K562 (cell line): ENCODE results near the gene ITGA1. TPM values are rescaled to one million over a fixed set of nuclear protein-coding genes. Genes with fewer than 3 reads are reported as not detected.

Experiments used
- ATAC-seq: fragments of 200-7000 bp; cut with Tn5 transposase; 3 replicates; pipeline ENCODE4 v1.9.1; 2020; ENCODE audit warnings: moderate library complexity
- BruUV-seq: library from RNA; stranded (reverse); fragments of 400-500 nt; replicated peaks from 2 replicates; lab custom pipeline; 2021; lab: Mats Ljungman, UMichigan
- CTCF ChIA-PET: fragments of 300-600 bp; formaldehyde crosslinking; extraction: SDS; loops from one replicate; lab custom pipeline; 2021; ENCODE audit warnings: low intra/inter-chr PET ratio; lab: Yijun Ruan, JAX
- POLR2A ChIA-PET: fragments of 300-600, 350-650 bp; sonication (Branson Sonifier 250); formaldehyde crosslinking; extraction: SDS; loops from one replicate; lab custom pipeline; 2021; ENCODE audit warnings: antibody characterized with exemption, inconsistent platforms; lab: Yijun Ruan, JAX
- DNase-seq, 4 experiments: peaks; one replicate each; pipeline versions ENCODE4 v3.0.0 to v3.0.0-alpha.2; 2011 to 2018; ENCODE audit warnings: low spot score in 3 of 4, mixed read lengths in 3 of 4; ENCODE audit errors: extremely low read depth in 1 of 4
- FAIRE-seq: peaks from 2 replicates; lab custom pipeline; 2011; peaks lifted over from hg19 to GRCh38; lab: Jason Lieb, UNC
- H2AFZ ChIP-seq: 2 replicates; pipeline ENCODE4 v1.6.0; 2011; ENCODE audit warnings: low read depth, low read length, control low read depth, inconsistent platforms
- H3K27ac ChIP-seq: fragments of 200-600 bp; 3 replicates; pipeline ENCODE4 v1.8.0; 2011; ENCODE audit warnings: low read depth, mild to moderate bottlenecking, control low read depth, inconsistent platforms, low read length, moderate library complexity, mixed read lengths; ENCODE audit errors: extremely low read depth
- H3K27me3 ChIP-seq, 2 experiments: fragments of 300-600 bp in 1 of 2; 2 replicates in 1 of 2; 3 replicates in 1 of 2; pipeline versions ENCODE4 v1.6.0 to v1.8.0; 2011; ENCODE audit warnings: inconsistent platforms in 2 of 2, low read length in 2 of 2, mild to moderate bottlenecking in 1 of 2, mixed read lengths in 1 of 2, moderate library complexity in 1 of 2; ENCODE audit not compliant: control insufficient read depth in 2 of 2, insufficient read depth in 2 of 2
- H3K36me3 ChIP-seq: fragments of 300-600 bp; 3 replicates; pipeline ENCODE4 v1.8.0; 2011; ENCODE audit warnings: mild to moderate bottlenecking, low read length, inconsistent platforms; ENCODE audit not compliant: control insufficient read depth, insufficient read depth
- H3K4me1 ChIP-seq, 2 experiments: fragments of 200-600 bp in 1 of 2; replicated peaks in 1 of 2; 2 replicates in 1 of 2; 3 replicates in 1 of 2; pipeline versions ENCODE4 v1.5.1 to v1.8.0; 2011; ENCODE audit warnings: inconsistent platforms in 2 of 2, low read length in 2 of 2, mild to moderate bottlenecking in 1 of 2, mixed read lengths in 1 of 2, moderate library complexity in 1 of 2; ENCODE audit not compliant: control insufficient read depth in 2 of 2, insufficient read depth in 2 of 2
- H3K4me2 ChIP-seq: 2 replicates; pipeline ENCODE4 v1.6.1; 2011; ENCODE audit warnings: low read length, control low read depth, inconsistent platforms, mixed read lengths; ENCODE audit not compliant: insufficient read depth
- H3K4me3 ChIP-seq: fragments of 200-600 bp; sonication (generic), shearing (Covaris generic); 2 replicates; pipeline ENCODE4 v1.5.1; 2016; ENCODE audit warnings: control low read depth, inconsistent platforms
- H3K79me2 ChIP-seq: fragments of 200-600 bp; 3 replicates; pipeline ENCODE4 v1.8.0; 2011; ENCODE audit warnings: low read length, inconsistent platforms; ENCODE audit not compliant: control insufficient read depth, insufficient read depth
- H3K9ac ChIP-seq, 2 experiments: 2 replicates each; pipeline versions ENCODE4 v1.6.0 to v1.6.1; 2011; ENCODE audit warnings: low read depth in 2 of 2, low read length in 2 of 2, control low read depth in 1 of 2, inconsistent platforms in 1 of 2, mild to moderate bottlenecking in 1 of 2, mixed read lengths in 1 of 2; ENCODE audit not compliant: insufficient read depth in 1 of 2
- H3K9me1 ChIP-seq: one replicate; pipeline ENCODE4 v1.6.0; 2011; ENCODE audit warnings: inconsistent platforms, mild to moderate bottlenecking, low read length, moderate library complexity; ENCODE audit not compliant: control insufficient read depth, insufficient read depth
- H3K9me3 ChIP-seq: replicated peaks from 2 replicates; pipeline ENCODE4 v1.5.1; 2011; ENCODE audit warnings: low read depth, low read length, inconsistent platforms; ENCODE audit not compliant: control insufficient read depth, insufficient read depth
- H4K20me1 ChIP-seq: replicated peaks from 2 replicates; pipeline ENCODE4 v1.6.1; 2011; ENCODE audit warnings: low read length, inconsistent platforms, mixed read lengths; ENCODE audit not compliant: control insufficient read depth, insufficient read depth
- ARNT ChIP-seq, 2 experiments: fragments of 450-650 bp; IDR thresholded peaks; 2 replicates each; pipeline ENCODE4 v1.6.1; 2016; ENCODE audit warnings: mild to moderate bottlenecking in 1 of 2
- ASH1L ChIP-seq: fragments of 450-650 bp; IDR thresholded peaks from 2 replicates; pipeline ENCODE4 v1.6.1; 2018; ENCODE audit warnings: borderline replicate concordance, mild to moderate bottlenecking, low read depth; ENCODE audit not compliant: partially characterized antibody
- CBX2 ChIP-seq: fragments of 200-600 bp; sonication (generic); IDR thresholded peaks from one replicate; pipeline ENCODE4 v1.6.1; 2012; ENCODE audit warnings: mild to moderate bottlenecking, low read length, inconsistent platforms; ENCODE audit not compliant: insufficient read depth, poor library complexity, severe bottlenecking
- CBX8 ChIP-seq: fragments of 200-600 bp; sonication (generic); IDR thresholded peaks from 2 replicates; pipeline ENCODE4 v1.6.1; 2012; ENCODE audit warnings: borderline replicate concordance, mixed run types, low read depth, mild to moderate bottlenecking, moderate library complexity, mixed read lengths, low read length, control low read depth, inconsistent platforms; ENCODE audit not compliant: poor library complexity, severe bottlenecking; ENCODE audit errors: extremely low read depth
- E2F5 ChIP-seq: sonication (generic); formaldehyde crosslinking; IDR thresholded peaks from 2 replicates; pipeline ENCODE4 v1.8.0; 2022; ENCODE audit warnings: mild to moderate bottlenecking, missing genetic modification reagents
- MYC ChIP-seq, 2 experiments: fragments of 250-450 bp in 1 of 2; sonication (Bioruptor Pico) in 1 of 2; IDR thresholded peaks; 2 replicates each; pipeline versions ENCODE4 v1.5.1 to v1.6.1; 2012 to 2021; ENCODE audit warnings: low read depth in 2 of 2, borderline replicate concordance in 1 of 2, improper control_type of control experiment in 1 of 2, low read length in 1 of 2, mild to moderate bottlenecking in 1 of 2, moderate library complexity in 1 of 2
- SP2 ChIP-seq: IDR thresholded peaks from 2 replicates; pipeline ENCODE4 v1.6.1; 2011; ENCODE audit warnings: mild to moderate bottlenecking, low read depth, low read length, moderate library complexity; ENCODE audit not compliant: poor library complexity, severe bottlenecking; ENCODE audit errors: extremely low read depth
- SRSF7 ChIP-seq: fragments of 200-400 bp; formaldehyde crosslinking; optimal IDR thresholded peaks from 2 replicates; pipeline ENCODE3; 2017; ENCODE audit warnings: mild to moderate bottlenecking, low read depth, low read length
- ZNF146 ChIP-seq: IDR thresholded peaks from one replicate; pipeline ENCODE4 v1.6.1; 2018; ENCODE audit warnings: missing compliant biosample characterization; ENCODE audit not compliant: unreplicated experiment
- ZNF224 ChIP-seq: sonication (generic); formaldehyde crosslinking; IDR thresholded peaks from 2 replicates; pipeline ENCODE4 v1.8.0; 2022; ENCODE audit warnings: mild to moderate bottlenecking, missing genetic modification reagents
- WGBS: fragments of 100-300 bp; shearing (Covaris generic); methylation state at CpG from one replicate; pipeline ENCODE4 v1.1.6; 2016; ENCODE audit warnings: low coverage, mixed read lengths; ENCODE audit not compliant: insufficient coverage; ENCODE audit errors: missing lambda C conversion rate; 5-methylcytosine and 5-hydroxymethylcytosine counted together
- in situ Hi-C: fragments of 300-500 bp; cut with MboI; formaldehyde crosslinking; loops from 4 replicates; pipeline ENCODE4 v1.15.0; 2018; ENCODE audit warnings: inconsistent platforms, mixed read lengths
- intact Hi-C: fragments of 100-400 bp; cut with micrococcal nuclease; formaldehyde crosslinking; loops from 2 replicates; pipeline ENCODE4 v1.14.2; 2022
- polyA plus RNA-seq, 8 experiments: library from polyadenylated mRNA; depleted of rRNA in 4 of 8; stranded (reverse) in 5 of 8; unstranded in 3 of 8; fragments of >200 nt; fragmentation: Nextera tagmentation in 2 of 8; fragmentation: Illumina TruSeq in 1 of 8; extraction: Ambion mirVana in 2 of 8; extraction: Trizol in 1 of 8; gene quantifications; 2 replicates each; pipeline versions ENCODE4 v1.2.1 to v1.2.3, GENCODE V29; 2011 to 2014; ENCODE audit warnings: inconsistent platforms in 1 of 8, missing spikeins in 1 of 8
- total RNA-seq, 7 experiments: library from RNA; depleted of rRNA in 6 of 7; stranded (reverse); fragments of >200 nt in 6 of 7; fragmentation: Illumina TruSeq in 2 of 7; extraction: Trizol in 2 of 7; gene quantifications; 2 replicates each; pipeline versions ENCODE4 v1.2.1 to v1.2.3, GENCODE V29; 2011 to 2021; ENCODE audit warnings: low replicate concordance in 1 of 7
- TF ChIP-seq, protein P1 (sequence below): fragments of 450-650 bp; conservative IDR thresholded peaks from 2 replicates; pipeline ENCODE4 v1.6.1; 2016; ENCODE audit warnings: missing genetic modification characterization, low read depth, mild to moderate bottlenecking, control low read depth, missing compliant biosample characterization

Gene ITGA1
- total and polyA plus RNA-seq, 9 of the 15 experiments (the other 6 are each of a cell fraction or from before 2014, with no cell fraction given): 0.04 to 0.22 TPM; not detected in 7

GRCh38 chr5:52810426-52810825, 22.7 kb downstream of the ITGA1 start:
- Histone ChIP-seq H3K27me3 (no peaks in the 10 kb centered on the region), H3K9me1 (no peaks in the 10 kb centered on the region), H2AFZ (no peak overlapping the region), H3K4me1 (no peaks in the 10 kb centered on the region), H3K9me3 (no peaks in the 10 kb centered on the region), H3K27ac (no peak overlapping the region), H3K79me2 (0 out of 3 replicates have a peak, but pooled peaks cover under 1% of the 10 kb centered on the region), H3K9ac (no peak overlapping the region), H4K20me1 (no peaks in the 10 kb centered on the region), H3K4me3 (no peak overlapping the region), H3K4me2 (no peak overlapping the region), H3K36me3 (peaks cover 2% of the 10 kb centered on the region; the same call in 1 of the 3 replicates)
- 0% methylated on average over 1 of the region's 1 CpG for WGBS
- intact Hi-C loops: no loop called here
- no peak for FAIRE-seq
- ChIA-PET CTCF (no interaction called here), POLR2A (no interaction called here)
- BruUV-seq: no TSS peak
- in situ Hi-C loops: no loop called here
- ATAC-seq: no peak
- no peak for DNase-seq
- no peak for TF ChIP-seq ARNT (IDR thresholded peaks at IDR 0.05)
- TF ChIP-seq CBX8: no peak
- no peak for TF ChIP-seq ZNF146 (CRISPR knock-in tag)
- TF ChIP-seq SRSF7: no peak
- no peak for TF ChIP-seq ASH1L
- no peak for TF ChIP-seq E2F5 (CRISPR knock-in tag)
- no peak for TF ChIP-seq MYC (IDR thresholded peaks at IDR 0.05; ENCODE audit: low read depth, low read length)
- no peak for TF ChIP-seq MYC (CRISPR knock-in tag; IDR thresholded peaks at IDR 0.05; ENCODE audit: borderline replicate concordance, low read depth)
- no peak for TF ChIP-seq CBX2
- TF ChIP-seq SP2: no peak
- no peak for TF ChIP-seq ZNF224
- TF ChIP-seq, protein P1, sequence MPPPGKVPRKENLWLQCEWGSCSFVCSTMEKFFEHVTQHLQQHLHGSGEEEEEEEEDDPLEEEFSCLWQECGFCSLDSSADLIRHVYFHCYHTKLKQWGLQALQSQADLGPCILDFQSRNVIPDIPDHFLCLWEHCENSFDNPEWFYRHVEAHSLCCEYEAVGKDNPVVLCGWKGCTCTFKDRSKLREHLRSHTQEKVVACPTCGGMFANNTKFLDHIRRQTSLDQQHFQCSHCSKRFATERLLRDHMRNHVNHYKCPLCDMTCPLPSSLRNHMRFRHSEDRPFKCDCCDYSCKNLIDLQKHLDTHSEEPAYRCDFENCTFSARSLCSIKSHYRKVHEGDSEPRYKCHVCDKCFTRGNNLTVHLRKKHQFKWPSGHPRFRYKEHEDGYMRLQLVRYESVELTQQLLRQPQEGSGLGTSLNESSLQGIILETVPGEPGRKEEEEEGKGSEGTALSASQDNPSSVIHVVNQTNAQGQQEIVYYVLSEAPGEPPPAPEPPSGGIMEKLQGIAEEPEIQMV (tag): no peak
